Activated T-cell treated with anti-CD3 and anti-CD28 coated beads for 4 hours (primary cell): ENCODE data around the gene ST3GAL4.
"Not testable (repeated sequence)": the region's sequence is repeated elsewhere in the genome, so short reads cannot be mapped to it uniquely, and the experiment has no call there.

Experiments used
- DNase-seq: peaks from one replicate; pipeline ENCODE4 v3.0.0-alpha.2; 2020

ST3GAL4 gene, protein sequence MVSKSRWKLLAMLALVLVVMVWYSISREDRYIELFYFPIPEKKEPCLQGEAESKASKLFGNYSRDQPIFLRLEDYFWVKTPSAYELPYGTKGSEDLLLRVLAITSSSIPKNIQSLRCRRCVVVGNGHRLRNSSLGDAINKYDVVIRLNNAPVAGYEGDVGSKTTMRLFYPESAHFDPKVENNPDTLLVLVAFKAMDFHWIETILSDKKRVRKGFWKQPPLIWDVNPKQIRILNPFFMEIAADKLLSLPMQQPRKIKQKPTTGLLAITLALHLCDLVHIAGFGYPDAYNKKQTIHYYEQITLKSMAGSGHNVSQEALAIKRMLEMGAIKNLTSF

DNA sequence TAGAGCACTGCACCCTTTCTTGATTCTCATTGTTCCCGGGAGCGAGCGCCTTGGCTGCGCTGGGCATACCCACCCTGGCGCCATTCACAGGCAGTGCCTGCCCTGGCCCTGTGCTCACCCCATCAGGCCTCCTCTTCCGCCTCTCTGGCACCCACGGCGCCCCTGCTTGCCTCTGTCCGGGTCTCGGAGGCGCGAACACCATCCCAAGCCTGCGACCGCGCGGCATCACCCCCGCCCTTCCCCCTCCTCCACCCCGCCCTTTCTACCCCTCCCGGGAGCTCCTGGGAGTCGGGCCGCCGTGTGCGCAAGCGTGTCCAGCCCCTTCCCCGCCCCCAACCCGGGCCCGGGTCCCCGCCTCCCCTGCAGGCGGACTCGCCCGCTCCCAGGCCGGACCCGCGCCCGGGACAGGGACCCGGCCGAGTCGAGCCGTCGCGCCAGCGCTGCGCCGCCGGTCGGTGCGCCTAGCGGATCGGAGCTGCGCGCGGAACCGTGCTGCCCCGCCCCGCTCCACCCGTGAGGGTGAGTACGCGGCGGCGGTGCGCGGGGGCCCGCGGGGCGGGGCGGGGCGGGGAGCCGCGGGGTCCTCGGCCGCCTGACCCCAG is at the start of gene ST3GAL4:
TSS of gene ST3GAL4 (plus strand) at position 363 of the 602 bp plus-strand sequence. CDS start 50,470 bp downstream, outside the sequence.
- DNase-seq, result peak; percentile 56

DNA sequence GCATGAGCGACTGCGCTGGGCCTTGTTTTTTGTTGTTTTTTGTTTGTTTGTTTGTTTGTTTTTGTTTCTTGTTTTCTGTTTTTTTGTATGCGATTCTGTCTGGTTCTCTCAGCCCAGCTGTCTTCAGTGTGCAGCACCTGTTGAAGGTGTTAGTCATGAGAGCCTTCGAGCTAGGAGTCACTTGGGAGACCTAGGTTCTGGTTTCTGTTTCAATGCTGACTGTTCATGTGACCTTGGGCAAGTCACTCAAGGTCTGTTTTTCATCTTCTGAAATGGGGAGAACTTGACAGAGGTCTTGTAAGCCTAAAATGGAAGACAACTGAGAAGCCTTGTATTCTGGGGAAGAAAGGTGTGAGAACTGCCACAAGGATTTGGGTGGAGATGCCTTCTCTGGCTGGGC is 49.8 kb upstream of the ST3GAL4 start:
- no peak for DNase-seq

DNA sequence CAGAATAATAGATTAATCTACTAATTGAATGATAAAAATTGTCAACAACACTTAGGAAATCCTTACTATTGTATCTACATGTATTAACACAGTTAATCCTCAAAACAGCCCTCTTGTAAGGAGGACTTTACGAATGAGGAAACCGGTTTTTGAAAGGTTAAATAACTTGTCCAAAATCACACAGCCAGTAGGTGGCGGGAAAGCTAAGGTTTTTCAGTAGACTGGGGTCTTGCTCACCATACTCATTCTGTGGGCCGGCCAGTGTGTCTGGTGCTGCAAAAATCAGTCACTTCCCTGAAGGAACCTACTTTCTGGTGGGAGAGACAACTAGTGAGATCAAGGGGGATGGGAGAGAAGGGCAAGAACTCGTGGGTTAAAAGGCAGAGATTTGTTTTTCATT is 47.8 kb upstream of the ST3GAL4 start:
- DNase-seq, result no peak

DNA sequence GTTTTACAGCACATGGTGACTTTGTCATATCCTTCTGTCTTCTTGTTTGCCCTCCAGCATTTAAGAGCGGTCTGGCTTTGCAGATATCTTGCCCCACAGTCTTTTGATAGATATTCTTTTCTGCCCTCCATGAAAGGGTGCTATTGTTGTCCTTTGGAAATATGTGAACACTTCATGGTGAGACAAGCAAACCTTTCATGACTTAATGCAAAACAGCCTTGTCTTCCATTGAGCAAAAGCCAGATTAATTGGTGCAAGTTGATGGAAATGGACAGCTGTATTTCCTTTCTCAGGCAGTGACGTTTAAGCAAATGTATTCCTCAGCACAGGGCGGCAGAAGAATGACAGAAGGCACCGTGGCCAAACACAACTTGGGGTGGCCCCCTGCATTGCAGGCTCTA is 47.2 kb upstream of the ST3GAL4 start:
- no peak for DNase-seq

DNA sequence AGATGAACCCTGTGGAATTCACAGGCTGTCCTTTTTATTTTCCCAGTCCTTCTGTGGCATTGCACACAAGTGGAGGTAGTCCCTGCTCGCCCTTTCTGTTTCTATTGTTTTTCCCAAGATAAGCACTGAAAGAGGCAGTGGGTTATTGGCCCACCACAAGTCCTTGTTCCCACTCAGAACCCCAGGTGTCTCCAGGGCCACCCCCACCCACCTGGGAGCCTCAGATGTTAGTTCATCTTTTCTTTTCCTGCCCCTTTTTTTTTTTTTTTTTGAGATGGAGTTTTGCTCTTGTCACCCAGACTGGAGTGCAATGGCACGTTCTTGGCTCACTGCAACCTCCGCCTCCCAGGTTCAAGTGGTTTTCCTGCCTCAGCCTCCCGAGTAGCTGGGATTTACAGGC is 46.7 kb upstream of the ST3GAL4 start:
- not testable (repeated sequence) for DNase-seq

DNA sequence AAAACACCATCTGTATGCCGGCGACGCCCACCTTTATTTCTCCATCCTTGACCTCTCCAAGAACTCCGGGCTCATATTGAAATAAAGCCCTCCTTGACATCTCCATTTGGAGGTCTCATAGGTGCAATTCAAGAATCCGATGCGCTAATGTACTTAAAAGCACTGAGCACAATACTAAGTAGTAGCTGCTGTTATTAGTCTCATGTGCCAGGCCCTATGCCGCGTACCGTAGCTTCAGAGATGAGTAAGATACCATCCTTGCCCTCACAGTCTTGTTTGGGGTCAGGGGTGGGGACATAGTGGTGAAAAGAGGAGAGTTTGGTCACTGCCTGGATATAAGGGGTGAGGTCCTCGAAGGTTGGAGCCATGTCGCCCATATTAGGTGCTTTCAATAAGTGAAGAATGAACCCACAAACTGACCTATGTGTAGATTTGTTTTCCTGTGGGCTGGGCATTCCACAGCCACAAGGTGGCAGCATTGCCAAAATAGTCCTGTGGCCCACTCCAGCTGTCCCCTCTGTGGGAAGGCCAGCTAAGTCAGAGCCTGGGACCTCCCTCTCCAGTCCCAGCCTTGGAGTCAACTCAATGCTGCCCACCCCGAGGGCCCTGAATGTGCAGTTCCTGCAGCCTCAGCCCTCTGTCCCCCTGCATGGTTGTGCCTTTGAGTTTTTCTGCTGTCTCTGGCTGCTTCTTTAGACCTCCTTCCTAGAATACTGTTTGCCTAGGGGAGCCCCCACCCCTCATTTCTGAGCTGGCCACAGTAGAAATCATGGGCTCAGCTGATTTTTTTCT is 45.1 kb upstream of the ST3GAL4 start:
- DNase-seq, result peak; percentile 39

DNA sequence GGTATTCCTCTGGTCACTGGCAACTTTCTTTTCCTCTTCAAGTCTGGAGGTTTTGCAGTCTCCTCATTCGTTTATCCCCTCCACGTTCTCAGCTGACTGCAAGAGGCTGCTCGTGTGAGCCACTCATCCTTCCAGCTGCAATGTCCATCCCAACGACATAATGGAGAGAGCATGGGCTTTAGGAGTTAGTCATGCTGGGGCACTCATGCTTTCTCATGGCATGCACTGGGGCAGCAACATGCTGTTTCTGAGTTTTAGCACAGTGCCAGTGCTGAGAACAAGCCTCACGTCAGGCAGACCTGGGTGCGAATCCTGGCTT is 44.5 kb upstream of the ST3GAL4 start:
- DNase-seq, result no peak

DNA sequence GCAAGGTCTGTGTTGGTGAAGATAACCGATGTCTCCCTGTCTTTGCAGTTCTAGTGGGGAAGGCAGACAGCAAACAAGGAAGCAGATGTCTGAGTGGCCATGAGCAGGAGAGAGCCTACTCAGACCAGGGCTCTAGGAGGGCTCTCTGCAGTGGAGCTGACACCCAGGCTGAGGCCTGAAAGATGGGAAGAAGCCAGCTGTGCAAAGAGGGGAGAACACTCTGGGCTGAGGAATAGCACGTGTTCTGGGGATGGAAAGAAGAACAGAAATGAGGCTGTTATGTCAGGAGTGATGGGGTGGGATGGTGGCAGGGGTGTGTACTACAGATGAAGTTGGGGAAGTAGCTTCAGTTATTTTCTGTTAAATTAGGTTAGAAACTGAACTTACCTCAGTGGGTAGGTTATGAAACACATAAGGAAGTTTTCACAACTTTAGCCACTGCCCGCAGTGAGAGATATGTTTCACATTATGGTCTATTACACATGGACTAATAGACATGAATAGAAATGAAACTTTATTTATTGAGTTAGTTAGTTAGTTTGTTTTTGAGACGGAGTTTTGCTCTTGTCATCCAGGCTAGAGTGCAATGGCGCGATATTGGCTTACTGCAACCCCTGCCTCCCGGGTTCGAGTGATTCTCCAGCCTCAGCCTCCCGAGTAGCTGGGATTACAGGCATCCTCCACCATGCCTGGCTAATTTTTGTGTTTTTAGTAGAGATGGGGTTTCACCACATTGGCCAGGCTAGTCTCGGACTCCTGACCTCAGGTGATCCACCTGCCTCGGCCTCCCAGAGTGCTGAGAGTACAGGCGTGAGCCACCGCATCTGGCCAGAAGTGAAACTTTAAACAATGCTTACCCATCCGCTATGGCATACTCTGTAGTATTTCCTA is 43.8 kb upstream of the ST3GAL4 start:
- DNase-seq, result no peak

DNA sequence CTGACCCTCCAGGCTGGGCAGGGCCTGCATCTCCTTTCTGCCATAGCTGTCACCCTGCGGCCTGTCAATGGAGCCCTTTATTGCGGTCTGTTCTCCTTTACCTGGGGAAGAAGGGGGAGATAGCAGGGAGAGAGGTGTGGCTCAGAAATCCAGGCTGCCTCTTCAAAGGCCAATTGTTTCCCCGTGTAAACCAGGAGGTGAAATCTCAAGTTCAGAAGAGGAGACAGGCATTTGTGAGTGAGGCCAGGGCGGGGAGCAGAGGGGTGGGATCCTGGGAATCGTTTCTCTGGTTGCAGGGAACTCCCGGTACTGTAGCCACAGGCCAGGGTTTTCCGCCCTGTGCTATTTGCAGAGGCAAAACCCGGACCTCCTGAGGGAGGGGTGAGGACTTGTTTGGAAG is 42.5 kb upstream of the ST3GAL4 start:
- DNase-seq, result no peak

DNA sequence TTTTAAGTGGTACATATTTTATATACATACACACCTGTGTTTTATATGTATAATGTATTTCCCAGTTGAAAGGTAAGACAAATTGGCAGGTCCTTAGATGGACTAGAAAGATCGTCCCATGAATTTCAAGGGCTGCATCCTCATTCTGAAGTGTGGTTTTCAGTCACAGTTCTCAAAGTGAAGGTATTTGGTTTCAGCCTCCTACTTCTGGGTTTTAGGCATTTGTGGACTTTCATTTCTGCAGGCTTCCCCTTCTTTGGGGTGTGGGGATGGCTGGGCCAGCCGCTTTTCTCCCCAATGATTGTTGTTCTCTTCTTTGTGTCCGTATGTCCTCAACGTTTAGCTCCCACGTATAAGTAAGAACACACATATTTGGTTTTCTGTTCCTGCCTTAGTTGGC is 41.7 kb upstream of the ST3GAL4 start:
- DNase-seq, result no peak

DNA sequence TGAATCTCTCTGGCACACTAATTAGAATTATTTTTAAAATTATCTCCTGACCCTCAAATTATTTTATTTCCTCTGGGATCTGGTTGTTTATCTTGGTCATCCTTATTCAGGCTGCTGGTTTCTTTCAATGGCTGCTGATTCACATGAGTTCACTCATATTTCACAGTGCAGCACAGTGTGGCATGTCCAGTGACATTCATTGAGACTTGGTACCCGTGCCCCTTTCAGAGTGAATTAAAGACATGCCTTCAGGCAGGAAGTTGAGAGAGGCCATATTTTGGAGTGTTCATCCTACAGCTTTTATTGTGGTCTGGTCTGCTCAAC is 38.1 kb upstream of the ST3GAL4 start:
- no peak for DNase-seq

DNA sequence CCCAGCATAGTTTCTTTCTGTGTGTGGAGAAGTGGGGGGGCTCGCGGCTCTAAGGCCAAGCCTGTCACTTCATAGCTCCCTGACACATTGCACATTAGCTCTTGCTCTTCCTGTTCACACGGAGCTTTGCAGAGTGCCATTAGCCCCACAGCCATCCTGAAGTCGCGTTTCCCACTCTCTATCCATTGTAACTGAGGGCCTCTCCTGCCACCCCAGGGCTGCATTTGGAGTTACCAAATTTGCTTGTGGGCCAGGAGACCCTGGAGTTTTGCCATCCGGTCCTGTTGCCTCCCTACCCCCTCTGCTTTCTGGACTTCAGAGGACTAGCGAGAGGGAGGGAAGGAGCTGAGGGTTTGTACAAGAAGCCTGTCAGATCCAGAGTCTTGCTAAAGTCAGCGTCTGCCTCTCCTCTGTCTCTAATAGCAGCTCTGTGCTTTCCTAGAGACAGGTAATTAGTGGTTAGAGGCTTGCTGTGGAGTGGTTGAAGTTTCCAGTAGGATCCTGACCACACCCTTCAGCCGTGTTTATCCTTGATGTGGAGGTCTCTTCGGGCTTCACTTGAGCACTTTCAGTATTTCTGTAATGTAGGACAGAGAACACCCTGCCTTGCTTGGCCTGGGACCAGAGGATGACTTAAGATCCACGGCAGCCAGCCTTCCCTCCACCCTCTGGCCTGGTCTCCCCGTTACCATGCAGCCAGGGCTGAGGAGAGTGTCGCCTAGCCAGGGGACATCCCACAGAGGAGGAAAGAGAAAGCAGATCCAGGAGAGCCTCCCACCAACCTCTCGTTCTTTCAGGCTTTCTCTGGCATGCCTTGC is 37.5 kb upstream of the ST3GAL4 start:
- no peak for DNase-seq

DNA sequence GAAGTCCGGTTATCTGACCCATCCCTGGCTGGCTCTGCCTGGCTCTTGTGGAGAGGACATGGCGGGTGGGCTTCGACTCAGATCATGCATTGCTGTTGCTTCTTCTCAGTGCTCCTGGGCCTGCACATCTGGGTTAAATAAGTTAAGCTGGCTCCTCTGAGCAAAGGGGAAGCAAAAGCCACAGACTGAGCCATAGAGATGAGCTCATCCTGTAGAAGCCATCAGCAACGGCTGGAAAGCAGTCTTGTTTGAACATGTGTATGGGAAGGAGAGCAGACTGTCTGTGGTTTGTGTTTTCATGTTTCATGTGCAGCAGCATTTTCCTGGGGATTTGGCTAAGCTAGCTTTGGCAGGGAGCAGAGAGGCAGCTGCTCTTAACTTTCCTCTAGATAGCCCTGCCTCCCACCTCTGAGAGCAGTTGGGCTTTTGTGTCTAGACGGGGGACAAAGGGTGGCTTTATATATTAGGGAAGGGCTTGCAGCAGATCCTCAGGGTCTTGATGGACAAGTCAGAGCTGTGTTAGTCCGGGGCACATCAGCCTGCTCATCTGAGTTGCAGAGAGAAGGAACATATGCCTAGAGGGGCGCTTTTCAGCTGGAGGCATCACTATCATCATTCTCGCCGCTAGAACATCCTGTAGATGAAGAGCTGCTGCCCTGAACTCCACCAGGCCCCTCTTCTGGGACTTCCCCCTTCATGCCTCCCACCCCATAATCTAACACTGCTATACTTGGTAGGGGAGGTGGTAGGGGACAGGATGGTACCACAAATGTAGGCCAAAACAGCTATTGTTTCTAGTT is 36.7 kb upstream of the ST3GAL4 start:
- no peak for DNase-seq

DNA sequence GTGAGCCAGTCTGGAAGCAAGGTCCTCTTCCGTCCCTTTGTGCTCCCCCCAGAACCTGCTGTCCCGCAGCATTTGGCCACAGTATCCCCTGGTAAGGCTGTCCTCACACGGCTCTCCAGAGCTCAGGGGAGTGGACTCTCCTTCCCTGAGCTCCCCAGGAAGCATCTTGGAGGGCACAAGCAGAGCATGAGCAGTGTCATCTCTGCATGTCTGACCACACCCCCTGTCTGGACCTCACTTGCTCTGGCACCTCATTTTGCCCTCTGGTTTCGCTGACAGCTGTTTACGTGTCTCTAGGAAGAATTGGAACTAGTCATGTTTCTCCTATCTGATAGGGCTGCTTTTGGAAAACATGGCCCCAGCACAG is 36.1 kb upstream of the ST3GAL4 start:
- DNase-seq, result no peak

DNA sequence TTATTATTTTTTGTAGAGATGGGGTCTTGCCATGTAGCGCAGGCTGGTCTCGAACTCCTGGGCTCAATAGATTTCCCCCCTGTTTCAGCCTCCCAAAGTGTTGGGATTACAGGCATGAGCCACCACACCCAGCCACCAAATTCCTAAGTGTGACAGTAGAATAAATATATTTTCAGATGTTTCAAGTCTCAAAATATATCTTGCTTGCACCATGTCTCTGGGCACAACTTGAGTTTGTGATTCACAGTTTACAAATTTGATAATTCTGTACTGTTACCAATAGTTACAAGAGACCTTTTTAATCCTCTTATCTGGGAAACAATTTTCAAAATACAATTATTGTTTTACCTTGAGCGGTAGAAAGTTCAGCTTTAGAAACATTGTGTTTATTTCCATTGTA is 32.5 kb upstream of the ST3GAL4 start:
- DNase-seq, result no peak

DNA sequence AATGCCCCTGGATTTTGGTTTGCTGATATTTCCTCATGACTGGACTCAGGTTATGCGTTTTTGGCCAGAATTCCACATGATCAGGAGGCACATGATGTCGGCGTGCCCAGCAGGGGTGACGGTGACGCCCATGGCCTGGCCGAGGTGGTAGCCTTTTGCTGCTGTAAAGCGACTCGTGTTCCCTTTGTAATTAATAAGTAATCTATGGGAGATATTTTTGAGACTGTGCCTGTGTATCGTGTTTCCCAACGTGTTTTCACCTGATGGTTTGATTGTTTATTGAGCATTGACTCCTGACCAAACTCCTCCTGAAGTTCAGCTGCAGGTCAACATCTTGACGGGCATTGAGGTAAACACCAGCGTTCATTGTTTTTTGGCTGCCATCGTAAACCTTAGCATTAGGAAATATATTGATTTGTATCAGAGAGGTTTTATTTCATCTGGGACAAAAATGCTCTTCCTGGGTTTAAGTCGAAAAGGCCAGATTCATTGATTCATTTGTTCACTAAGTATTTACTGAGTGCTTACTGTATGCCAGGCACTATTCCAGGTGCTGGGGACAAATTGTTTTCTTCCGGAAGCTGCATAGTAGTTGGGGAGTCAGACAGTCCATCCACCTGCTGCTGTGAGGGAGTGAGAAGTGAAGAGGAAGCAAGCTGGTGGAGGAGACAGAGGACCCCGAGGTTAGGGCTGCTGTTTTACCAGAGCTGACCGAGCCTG is 28.0 kb upstream of the ST3GAL4 start:
- no peak for DNase-seq

DNA sequence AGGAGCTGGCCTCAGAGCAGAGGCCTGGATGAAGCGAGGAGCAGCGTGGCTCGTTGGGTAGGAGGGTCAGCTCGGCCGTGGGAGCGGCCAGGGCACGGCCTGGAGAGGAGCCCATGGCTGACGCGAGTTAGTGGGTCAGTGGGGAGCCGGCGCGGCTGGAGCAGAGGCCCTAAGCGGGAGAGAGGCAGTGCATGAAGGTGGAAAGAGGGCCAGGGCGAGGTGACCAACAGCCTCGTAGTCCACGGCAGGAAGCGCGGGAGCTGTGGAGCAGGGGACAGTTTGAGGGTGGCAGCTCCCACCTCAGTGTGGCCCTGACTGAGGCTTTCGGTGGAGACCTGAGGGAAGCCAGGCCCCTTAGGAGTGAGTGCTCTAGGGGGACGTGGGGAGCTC is 27.5 kb upstream of the ST3GAL4 start:
- DNase-seq, result no peak

DNA sequence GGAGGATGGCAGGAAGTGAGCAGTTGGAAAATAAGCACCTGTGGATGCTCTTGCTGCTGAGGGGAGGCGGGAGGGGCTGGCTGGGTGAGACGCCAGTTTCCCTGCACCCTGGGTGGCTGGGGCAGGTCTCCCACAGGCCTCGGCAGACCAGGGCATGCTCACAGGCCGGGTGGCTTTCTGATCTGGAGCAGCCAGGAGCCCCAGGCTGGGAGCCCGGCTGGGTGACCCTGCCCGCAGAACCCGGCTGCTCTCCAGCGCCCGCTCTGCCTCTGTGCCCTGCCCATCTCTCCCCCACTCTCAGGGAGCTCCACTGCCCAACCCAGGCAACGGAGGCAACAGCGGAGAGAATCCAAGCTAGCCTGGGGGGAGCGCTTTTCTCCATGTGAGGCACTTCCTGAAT is 27.0 kb upstream of the ST3GAL4 start:
- no peak for DNase-seq

DNA sequence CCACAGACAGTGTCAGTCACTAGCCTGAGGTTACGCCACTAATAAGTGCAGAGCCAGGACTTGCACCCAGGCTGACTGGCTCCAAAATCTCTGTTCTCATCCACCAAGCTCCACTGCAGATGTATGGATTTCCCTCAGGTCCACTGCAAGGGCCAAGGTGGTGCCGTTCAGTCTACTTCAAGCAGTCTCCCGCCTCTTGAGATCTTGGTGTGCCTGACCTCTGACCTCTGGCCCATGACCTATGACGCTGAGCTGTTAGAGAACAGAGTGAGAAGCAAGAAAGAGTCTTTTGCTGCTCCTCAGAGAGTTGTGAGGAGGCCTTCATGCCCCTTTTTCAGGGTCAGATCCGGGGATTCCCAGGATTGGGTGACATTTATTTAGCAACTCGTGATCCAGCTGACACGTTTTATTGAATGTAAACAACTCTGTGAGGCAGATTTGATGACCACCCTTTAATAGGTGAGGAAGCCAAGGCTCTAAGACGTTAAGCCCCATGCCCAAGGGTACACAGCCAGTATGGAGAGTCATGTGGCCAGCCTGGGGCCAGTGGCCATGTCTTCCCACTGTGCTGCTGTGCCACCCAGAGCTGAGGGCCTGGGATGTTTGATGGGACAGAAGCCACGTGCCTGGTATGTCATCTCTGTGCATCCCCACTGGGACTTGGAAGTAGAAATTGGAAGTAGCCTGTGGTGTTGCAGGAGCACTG is 26.4 kb upstream of the ST3GAL4 start:
- no peak for DNase-seq

DNA sequence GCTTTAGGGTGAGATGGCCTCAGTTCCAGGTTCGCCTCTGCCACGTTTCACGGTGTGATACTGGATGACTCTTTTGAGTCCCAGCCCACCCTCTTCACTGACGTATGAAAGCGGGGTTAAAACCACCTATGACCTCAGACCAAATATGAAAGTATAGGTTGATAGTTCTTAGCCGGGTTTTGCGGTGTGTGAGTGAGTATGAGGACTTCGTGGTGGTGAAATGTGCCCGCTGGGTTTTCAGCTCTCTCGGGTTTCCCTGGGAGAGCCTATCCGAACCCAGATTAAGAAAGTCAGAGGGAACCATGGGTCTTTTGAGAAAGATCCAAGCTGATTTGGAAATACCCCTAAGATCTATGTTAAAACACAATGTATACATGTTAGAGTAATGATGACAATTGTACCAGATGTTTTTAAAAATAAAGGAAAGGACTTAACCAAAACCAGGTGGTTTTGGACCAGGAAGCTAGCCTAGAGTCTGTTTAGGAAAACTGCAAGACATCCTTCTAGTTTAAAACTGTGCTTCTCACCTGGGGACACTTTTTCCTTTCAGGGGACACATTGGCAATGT is 25.8 kb upstream of the ST3GAL4 start:
- DNase-seq, result no peak
